Posterior cingulate gyrus (tissue), 11 donors: ENCODE data around the gene CATSPERZ.

Experiments
- DNase-seq, 10 donors: peaks; one replicate each; pipeline versions ENCODE4 v3.0.0 to v3.0.0-alpha.2; 2020 to 2021; ENCODE audit warnings: mixed read lengths in 3 of 10
- intact Hi-C: fragments of 100-400 bp; cut with DNase I; formaldehyde crosslinking; loops from one replicate; pipeline ENCODE4 v1.15.1; 2023

CATSPERZ gene

DNA sequence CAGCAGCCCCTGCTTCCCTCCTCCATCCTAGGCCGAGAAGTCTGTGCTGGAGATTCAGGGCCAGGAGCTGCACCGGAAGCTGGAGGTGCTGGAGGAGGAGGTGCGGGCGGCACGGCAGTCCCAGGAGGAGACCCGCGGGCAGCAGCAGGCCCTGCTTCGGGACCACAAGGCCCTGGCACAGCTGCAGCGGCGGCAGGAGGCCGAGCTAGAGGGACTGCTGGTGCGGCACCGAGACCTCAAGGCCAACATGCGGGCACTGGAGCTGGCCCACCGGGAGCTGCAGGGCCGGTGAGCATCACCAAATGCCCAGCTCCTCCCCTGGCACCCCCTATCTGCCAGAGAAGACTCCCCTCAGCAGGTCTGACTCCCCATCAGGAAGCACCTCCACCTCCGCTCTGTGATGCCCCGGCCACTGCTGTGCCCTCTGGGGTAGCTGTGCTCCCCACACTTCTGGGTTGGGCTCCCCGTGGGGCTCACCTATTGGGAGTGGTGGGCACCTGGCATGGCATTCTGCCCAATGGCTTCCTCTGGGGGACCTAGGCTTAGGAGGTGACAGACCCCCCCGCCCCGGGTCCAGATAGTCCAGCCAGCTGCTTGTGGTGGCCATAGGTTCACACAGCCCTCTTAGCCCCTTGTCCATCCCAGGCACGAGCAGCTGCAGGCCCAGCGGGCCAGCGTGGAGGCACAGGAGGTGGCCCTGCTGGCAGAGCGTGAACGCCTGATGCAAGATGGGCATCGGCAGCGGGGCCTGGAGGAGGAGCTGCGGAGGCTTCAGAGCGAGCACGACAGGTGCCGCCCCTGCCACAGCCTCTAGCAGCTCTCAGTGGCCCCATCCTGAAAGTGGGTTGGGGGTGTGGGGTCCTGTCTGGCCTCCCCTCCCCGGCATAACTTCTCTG is 52.2 kb downstream of the CATSPERZ start:
- intact Hi-C loops = no loop called here

DNA sequence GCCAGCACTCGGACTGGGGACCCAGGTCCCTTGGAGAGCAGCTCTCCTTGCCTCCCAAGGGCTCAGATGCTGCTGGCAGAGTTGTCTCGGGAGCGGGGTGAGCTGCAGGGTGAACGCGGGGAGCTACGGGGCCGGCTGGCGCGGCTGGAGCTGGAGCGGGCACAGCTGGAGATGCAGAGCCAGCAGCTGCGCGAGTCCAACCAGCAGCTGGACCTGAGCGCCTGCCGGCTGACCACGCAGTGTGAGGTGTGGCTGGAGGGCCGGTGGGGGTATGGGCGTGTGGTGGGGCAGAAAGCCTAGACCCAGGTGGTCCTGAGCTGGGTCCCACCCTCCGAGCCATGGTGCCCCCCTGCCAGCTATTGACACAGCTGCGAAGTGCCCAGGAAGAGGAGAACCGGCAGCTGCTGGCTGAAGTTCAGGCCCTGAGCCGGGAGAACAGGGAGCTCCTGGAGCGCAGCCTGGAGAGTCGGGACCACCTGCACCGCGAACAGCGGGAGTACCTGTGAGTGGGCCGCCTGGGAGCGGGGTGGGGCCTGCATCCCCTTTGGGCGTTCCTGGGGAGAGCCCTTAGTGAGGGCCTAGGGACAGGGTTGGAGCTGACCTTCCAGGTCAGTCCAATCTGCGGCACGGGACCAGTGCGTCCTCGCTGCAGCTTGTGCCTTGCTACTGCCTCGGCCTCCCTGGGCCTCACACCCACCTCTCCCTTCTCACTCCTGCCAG is 53.0 kb downstream of the CATSPERZ start:
- no peak for DNase-seq
- intact Hi-C loops = no loop called here

More for the DNA sequence above, 52.2 kb downstream of the CATSPERZ start:
- DNase-seq = no peak

DNA sequence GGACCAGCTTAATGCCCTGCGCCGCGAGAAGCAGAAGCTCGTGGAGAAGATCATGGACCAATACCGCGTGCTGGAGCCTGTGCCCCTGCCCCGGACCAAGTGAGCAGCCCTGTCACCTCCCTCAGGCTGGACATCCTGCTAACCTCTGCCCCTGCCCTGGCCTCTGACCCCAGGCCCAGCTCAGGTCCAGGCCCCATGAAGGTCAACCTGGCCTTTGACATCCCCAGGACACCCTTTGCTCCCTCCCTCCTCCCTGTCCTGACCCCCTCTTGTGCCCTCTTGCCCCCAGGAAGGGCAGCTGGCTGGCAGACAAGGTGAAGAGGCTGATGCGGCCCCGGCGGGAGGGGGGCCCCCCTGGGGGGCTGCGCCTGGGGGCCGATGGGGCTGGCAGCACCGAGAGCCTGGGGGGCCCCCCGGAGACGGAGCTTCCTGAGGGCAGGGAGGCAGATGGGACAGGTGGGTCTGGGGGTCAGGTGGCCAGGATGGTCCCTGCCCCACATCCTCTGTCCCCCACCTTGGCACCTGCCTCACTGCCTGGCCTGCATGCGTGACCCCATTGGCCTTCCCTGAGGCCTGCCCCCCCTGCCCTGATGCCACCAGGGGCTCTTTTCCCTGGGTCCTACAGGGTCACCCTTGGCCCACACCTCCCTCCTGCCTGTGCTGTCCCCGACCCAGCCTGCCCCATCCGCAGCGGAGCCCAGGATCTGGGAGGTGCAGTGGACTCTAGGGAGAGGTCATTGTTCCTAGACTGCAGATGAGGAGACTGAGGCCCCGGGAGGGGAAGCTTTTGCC is 53.8 kb downstream of the CATSPERZ start:
- DNase-seq = no peak
- intact Hi-C loops = no loop called here
